ENCODE data around the gene BACE1-AS.

The BACE1-AS gene

GRCh38 chr11:117295438-117296137 is 4.4 kb downstream of the BACE1-AS start:
- FAIRE-seq (no peak), DNase-seq (ENCODE audit: insufficient read length) (no peak)
- TF ChIP-seq POLR2A (IDR thresholded peaks at IDR 0.05; ENCODE audit: low read depth, low read length) (no peak), TAF1 (IDR thresholded peaks at IDR 0.05; ENCODE audit: borderline replicate concordance, low read depth, low read length) (no peak)

GRCh38 chr11:117296881-117297280 is 5.7 kb downstream of the BACE1-AS start:
- FAIRE-seq (no peak), DNase-seq (ENCODE audit: insufficient read length) (no peak)
- TF ChIP-seq TAF1 (IDR thresholded peaks at IDR 0.05; ENCODE audit: borderline replicate concordance, low read depth, low read length) (no peak), POLR2A (IDR thresholded peaks at IDR 0.05; ENCODE audit: low read depth, low read length) (no peak), POLR2AphosphoS5 (IDR thresholded peaks at IDR 0.05; ENCODE audit: low read depth, low read length) (no peak)

- FAIRE-seq (no peak), DNase-seq (ENCODE audit: insufficient read length) (no peak)
- TF ChIP-seq TAF1 (IDR thresholded peaks at IDR 0.05; ENCODE audit: borderline replicate concordance, low read depth, low read length) (no peak), POLR2AphosphoS5 (IDR thresholded peaks at IDR 0.05; ENCODE audit: low read depth, low read length) (no peak), POLR2A (IDR thresholded peaks at IDR 0.05; ENCODE audit: low read depth, low read length) (no peak)
These were observed 7.0 kb downstream of the BACE1-AS start for GRCh38 chr11:117298195-117298594.

- FAIRE-seq, result no peak
- no peak for DNase-seq (ENCODE audit: insufficient read length)
- TF ChIP-seq TAF1 (IDR thresholded peaks at IDR 0.05; ENCODE audit: borderline replicate concordance, low read depth, low read length), result no peak
- TF ChIP-seq POLR2AphosphoS5 (IDR thresholded peaks at IDR 0.05; ENCODE audit: low read depth, low read length), result no peak
- TF ChIP-seq POLR2A (IDR thresholded peaks at IDR 0.05; ENCODE audit: low read depth, low read length), result no peak
These were observed 8.5 kb downstream of the BACE1-AS start for GRCh38 chr11:117299351-117300282.

GRCh38 chr11:117300283-117300663 is 9.1 kb downstream of the BACE1-AS start:
- no peak for FAIRE-seq
- no peak for TF ChIP-seq TAF1 (IDR thresholded peaks at IDR 0.05; ENCODE audit: borderline replicate concordance, low read depth, low read length)
- no peak for TF ChIP-seq POLR2AphosphoS5 (IDR thresholded peaks at IDR 0.05; ENCODE audit: low read depth, low read length)
- no peak for TF ChIP-seq POLR2A (IDR thresholded peaks at IDR 0.05; ENCODE audit: low read depth, low read length)
- DNase-seq (ENCODE audit: insufficient read length), result no peak

GRCh38 chr11:117300773-117301172 is 9.6 kb downstream of the BACE1-AS start:
- FAIRE-seq (no peak), DNase-seq (ENCODE audit: insufficient read length) (no peak)
- no peak for TF ChIP-seq POLR2AphosphoS5 (IDR thresholded peaks at IDR 0.05; ENCODE audit: low read depth, low read length)
- TF ChIP-seq TAF1 (IDR thresholded peaks at IDR 0.05; ENCODE audit: borderline replicate concordance, low read depth, low read length), result no peak
- TF ChIP-seq POLR2A (IDR thresholded peaks at IDR 0.05; ENCODE audit: low read depth, low read length), result no peak

- TF ChIP-seq POLR2AphosphoS5 (IDR thresholded peaks at IDR 0.05; ENCODE audit: low read depth, low read length), result no peak
- no peak for TF ChIP-seq TAF1 (IDR thresholded peaks at IDR 0.05; ENCODE audit: borderline replicate concordance, low read depth, low read length)
- no peak for TF ChIP-seq POLR2A (IDR thresholded peaks at IDR 0.05; ENCODE audit: low read depth, low read length)
- no peak for DNase-seq (ENCODE audit: insufficient read length)
- FAIRE-seq, result no peak
These were observed 11.1 kb downstream of the BACE1-AS start for GRCh38 chr11:117302228-117302627.

- FAIRE-seq (no peak), DNase-seq (ENCODE audit: insufficient read length) (no peak)
- TF ChIP-seq POLR2AphosphoS5 (IDR thresholded peaks at IDR 0.05; ENCODE audit: low read depth, low read length) (no peak), TAF1 (IDR thresholded peaks at IDR 0.05; ENCODE audit: borderline replicate concordance, low read depth, low read length) (no peak), POLR2A (IDR thresholded peaks at IDR 0.05; ENCODE audit: low read depth, low read length) (no peak)
These were observed 12.0 kb downstream of the BACE1-AS start for GRCh38 chr11:117303101-117303500.

- FAIRE-seq (no peak), DNase-seq (ENCODE audit: insufficient read length) (no peak)
These were observed 12.6 kb downstream of the BACE1-AS start for GRCh38 chr11:117303646-117304315.

GRCh38 chr11:117305145-117305544 is 14.0 kb downstream of the BACE1-AS start:
- FAIRE-seq, result no peak
- no peak for DNase-seq (ENCODE audit: insufficient read length)
- TF ChIP-seq POLR2AphosphoS5 (IDR thresholded peaks at IDR 0.05; ENCODE audit: low read depth, low read length) (no peak), TAF1 (IDR thresholded peaks at IDR 0.05; ENCODE audit: borderline replicate concordance, low read depth, low read length) (no peak), POLR2A (IDR thresholded peaks at IDR 0.05; ENCODE audit: low read depth, low read length) (no peak)

More at GRCh38 chr11:117303646-117304315, 12.6 kb downstream of the BACE1-AS start:
- no peak for TF ChIP-seq TAF1 (IDR thresholded peaks at IDR 0.05; ENCODE audit: borderline replicate concordance, low read depth, low read length)
- no peak for TF ChIP-seq POLR2AphosphoS5 (IDR thresholded peaks at IDR 0.05; ENCODE audit: low read depth, low read length)
- TF ChIP-seq POLR2A (IDR thresholded peaks at IDR 0.05; ENCODE audit: low read depth, low read length), result no peak

- FAIRE-seq (no peak), DNase-seq (ENCODE audit: insufficient read length) (no peak)
- TF ChIP-seq POLR2A (IDR thresholded peaks at IDR 0.05; ENCODE audit: low read depth, low read length) (no peak), POLR2AphosphoS5 (IDR thresholded peaks at IDR 0.05; ENCODE audit: low read depth, low read length) (no peak), TAF1 (IDR thresholded peaks at IDR 0.05; ENCODE audit: borderline replicate concordance, low read depth, low read length) (no peak)
These were observed 18.2 kb downstream of the BACE1-AS start for GRCh38 chr11:117309310-117309709.

All from GM12892 (cell line).